Measurements from ENCODE around the gene ELFN1.

ELFN1 gene

DNA sequence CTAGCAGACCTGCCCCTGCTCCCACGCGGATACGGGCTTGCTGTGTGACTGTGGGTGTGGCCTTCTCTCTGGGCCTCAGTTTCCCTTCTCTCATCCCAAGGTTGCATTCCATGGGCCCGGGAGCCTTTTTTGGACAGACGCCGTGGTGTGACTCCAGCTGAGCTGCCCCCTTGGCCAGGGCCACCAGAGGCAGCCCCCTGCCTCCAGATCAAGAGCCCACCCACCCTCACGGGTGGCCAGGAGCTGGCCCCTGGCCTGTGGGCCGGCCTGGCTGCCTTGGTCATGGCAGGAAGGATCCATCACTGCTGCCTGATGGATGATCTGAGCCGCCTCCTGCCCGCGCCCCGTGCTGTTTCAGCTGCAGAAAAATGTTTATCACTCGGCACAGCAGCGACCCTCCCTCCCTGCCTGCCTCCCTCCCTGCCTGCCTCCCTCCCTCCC is 27.8 kb upstream of the ELFN1 start:
- no peak for DNase-seq (ENCODE audit: low spot score)

DNA sequence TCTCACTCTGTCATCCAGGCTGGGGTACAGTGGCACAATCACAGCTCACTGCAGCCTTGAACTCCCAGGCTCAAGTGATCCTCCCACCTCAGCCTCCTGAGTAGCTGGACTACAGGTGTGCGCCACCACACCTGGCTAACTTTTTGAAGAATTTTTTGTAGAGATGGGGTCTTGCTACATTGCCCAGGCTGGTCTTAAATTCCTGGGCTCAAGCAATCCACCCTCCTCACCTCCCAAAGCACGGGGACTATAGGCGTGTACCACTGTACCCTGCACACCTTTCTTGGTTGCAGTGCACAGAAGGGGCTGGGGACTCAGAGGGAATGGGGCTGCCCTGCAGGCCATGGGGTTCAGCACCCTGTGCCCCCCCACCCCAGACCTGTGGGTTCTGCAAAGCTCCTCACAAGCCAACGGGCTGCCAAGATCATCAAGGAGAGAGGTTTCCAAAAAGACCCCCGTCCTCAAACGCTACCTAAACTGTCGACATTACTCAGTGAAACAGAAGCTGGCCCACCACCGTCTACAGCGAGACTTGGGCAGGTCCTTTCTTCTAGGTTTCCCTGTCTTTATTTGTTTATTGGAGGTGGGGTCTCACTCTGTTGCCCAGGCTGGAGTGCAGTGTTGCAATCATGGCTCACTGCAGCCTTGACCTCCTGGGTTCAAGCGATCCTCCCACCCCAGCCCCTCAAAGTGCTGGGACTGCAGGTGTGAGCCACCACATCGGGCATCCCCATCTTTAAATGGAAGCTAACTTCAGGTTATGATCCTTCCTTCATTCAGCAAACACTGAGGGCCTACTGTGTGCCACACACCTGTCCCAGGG is 26.6 kb upstream of the ELFN1 start:
- no peak for DNase-seq (ENCODE audit: low spot score)

DNA sequence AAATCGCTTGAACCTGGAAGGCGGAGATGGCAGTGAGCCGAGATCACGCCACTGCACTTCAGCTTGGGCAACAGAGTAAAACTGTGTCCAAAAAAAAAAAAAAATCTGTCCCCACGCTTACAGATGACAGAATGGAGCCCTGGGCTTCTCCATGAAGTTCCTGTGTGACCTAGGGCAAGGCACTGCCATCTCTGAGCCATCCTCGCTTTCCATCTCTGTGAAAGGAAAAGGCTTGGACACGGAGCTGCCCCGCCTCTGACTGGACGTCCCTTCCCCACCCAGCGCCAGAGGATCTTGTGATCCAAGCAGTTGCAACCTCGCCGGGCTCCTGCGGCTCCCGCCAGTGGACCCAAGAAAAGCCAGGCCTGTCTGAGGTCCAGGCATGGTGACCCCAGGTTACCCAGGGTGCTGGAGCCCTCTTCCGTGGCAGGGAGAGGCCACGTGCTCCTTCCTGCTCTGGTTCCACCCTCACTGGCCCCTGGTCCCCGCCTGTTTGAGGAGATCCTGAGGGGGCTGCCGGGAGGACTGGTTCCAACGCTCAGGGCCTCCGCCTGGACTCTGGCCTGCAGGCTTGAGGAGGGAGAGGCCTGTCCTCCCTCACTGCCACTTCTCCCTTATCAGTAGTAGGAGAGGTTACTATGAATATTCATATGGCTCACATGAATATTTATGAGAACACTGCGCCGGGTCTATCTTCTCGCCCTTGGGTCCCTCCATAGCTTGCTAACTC is 25.6 kb upstream of the ELFN1 start:
- no peak for DNase-seq (ENCODE audit: low spot score)

DNA sequence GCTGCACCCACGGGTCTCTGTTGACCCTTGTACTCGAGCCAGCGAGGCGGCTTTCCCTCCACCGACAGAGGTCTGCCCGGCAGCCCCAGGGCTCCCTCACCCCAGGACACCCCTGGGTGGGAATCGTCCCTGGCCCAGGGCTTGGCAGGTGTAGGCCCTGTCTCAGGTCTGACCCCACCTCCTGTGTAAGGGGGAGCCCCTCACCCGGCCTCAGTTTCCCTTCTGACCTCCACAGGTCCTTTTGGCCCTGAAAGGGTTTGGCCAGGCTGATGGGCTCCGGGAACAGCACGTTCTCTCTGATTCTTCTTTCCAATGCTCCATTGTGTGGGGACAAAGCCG is 25.0 kb upstream of the ELFN1 start:
- no peak for DNase-seq (ENCODE audit: low spot score)

DNA sequence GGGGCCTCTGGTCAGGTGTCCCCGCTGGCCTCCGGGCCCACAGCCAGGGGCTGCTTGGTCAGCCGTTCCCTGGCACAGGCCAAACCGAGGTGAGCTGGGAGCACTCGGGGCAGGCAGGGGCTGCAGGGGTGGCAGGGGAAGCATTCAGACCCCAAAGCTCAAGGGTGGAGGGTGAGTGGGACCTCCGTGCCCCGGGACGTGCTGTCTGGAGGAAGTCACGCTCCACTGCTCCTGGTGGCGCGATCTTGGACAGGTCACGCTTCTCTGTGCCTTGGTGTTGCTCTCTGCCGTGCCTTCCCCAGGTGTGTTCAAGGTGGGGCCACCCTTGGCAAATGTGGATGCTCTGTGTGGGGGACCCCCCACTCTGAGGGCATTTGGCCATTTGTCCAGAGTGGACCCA is 24.6 kb upstream of the ELFN1 start:
- DNase-seq (ENCODE audit: low spot score) = no peak

DNA sequence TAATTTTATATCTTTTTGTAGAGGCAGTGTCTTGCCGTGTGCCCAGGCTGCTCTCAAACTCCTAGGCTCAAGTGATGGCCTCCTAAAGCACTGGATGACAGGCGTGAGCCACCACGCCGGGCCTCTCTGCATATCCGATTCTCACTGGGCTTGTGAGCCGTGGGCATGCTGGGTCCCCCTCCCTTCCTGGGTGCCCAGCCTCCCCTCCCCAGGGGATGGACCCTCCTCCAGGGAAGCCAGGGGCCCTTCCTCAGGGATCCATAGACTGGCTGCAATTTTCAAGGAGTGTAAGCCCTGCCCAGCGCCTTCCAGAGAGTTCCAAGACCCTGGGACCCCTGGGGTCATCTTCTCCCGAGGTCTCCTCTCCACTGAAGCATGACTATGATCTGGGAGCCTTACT is 23.7 kb upstream of the ELFN1 start:
- no peak for DNase-seq (ENCODE audit: low spot score)

DNA sequence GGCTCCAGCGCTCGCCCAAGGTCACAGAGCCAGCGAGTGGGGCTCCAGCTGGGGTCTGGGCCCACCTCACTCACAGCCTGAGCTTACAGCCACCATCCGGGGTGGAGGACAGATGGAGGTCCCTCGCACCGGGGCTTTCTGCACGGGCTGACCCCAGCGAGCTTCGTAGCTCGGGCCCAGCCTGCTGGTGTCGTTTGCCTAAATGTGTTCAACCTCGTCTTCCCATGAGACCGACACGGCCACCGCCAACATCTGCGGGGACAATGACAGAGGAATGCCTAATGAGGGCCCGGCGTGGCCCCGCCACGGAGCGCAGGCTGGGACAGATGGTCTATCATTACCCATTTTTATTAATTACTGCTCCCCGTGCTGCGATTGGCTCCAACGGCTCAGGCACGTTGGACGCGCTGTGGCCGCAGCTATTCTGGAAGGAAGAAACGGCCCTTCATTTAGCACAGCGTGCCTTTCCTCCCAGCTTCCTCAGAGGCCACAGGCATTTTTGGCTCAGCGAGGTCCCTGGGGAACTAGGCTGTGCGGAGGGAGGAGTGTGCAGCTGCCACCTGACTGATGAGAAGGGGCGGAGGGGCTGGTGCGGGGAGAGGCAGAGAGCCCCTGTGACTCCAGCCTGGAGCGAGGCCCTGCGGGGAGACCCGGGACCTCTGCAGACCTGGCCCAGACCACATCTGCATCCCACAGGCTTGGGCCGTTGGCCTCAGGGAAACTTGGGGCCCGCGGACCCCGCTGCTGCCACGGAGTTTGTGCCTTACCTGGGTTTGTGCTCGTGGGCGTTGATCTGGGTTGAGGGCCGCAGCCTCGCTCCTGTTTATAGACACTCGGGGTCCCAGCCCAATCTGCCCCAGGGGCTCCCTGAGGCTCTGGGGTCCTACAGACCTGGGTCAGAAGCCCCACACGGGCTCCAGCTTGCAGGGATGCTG is 22.9 kb upstream of the ELFN1 start:
- DNase-seq (ENCODE audit: low spot score) = peak; percentile 83

DNA sequence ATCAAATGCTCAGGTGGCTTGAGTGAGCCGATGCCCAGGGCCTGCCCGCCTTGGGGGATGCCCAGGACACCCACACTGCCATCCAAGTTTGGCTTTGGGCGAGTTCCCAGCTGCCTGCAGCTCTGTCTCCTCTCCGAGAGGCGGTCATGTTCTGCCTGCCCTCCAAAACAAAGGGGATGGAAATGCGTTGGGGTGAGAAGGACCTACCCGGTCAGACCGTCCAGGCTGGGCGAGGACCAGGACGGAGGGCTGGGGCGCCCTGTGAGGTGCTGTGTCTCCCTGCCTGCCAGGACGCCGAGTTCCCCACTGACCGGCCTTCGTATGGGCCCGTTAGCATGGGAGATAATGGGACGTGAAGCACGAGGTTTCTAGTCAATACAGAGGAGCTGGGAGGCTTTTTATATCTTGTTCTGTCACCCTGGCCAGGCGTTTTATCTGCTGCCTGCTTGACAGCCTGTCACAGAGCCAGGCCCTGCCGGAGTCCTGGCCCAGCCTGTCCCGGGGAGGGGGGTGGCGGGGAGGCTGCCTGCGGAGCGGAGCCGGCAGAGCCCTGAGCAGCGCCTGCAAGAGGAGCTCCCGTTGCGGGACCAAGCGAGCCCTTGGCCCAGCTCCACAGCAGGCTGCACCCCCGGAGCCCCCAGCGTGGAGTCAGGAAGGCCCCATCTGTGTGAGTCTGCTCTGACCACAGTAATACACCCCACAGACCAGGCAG is 22.0 kb upstream of the ELFN1 start:
- no peak for DNase-seq (ENCODE audit: low spot score)

DNA sequence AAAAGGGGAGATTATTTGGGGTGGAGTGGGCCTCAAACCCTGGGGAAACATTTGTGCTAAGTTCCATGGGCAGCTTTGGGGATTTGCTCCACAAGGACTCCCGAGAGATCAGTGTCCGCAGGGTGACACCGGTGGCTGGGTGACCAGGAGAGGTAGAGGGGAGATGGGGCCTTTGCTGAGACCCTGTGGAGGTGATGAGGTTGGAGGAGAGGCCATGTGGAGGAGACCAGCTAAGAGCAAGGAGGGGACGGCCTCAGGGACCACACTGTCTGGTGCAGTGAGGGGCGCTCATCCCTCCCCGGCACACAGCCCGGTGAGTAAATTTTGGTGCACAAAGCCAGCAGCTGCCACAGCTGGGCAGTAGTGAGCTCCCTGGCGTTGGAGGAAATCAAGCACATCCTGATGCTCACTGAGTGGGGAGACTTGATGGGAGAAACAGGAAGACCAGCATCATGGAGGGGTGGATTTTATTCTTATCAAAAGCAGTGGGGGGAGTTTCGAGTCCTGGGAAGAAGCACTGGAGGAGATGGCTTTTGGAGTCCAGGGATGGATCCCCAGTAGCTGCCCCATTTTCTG is 20.2 kb upstream of the ELFN1 start:
- DNase-seq (ENCODE audit: low spot score) = no peak

DNA sequence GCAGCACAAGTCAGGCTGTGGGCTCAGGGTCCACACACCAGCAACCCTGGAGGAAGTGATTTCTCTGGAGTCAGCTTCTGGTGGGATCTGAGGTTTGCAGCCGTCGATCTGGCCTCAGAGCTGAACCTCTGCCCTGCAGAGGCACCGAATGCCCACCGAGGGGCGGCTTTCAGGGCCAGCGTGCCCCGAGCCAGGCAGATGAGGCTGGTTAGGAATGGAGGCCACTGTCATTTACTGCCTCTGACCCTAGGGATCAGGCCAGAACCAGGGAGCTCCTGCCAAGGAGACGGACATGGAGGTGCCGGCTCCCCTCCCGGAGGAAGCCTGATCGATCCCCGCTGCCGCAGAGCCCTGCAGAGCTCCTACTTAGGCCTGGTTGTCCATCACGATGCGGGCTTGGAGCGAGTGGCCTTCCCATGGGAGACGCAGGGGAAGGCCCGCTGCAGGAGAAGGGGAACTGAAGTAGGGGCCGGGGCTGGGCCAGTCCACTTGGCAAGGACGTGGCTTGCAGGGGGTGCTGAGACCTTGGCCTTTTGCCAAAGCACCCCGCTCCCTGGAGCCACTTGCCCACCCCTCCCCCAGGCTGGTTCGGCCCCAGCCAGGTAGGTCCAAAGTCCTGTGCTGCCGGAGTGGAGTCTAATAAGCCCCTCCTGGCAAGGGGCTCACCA is 19.6 kb upstream of the ELFN1 start:
- DNase-seq (ENCODE audit: low spot score) = no peak

DNA sequence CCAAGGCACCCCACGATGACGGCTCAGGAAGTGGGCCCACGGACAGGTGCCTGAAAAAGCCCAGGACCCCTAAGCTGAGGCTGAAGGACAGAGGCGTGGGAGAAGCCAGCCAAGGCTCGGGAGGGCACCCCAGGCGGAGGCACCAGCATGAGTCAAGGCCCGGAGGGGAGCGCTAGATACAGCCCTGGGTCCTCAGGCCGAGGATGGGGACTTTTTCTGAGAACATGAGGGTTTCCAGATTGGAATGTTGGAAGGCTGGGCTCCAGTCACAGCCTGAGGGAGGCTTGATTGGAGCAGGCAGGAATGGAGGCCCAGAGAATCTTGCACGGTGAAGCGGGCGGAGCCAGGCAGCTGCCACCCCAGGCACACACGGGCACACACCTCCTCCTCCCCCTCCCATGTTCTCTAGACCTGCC is 19.0 kb upstream of the ELFN1 start:
- no peak for DNase-seq (ENCODE audit: low spot score)

DNA sequence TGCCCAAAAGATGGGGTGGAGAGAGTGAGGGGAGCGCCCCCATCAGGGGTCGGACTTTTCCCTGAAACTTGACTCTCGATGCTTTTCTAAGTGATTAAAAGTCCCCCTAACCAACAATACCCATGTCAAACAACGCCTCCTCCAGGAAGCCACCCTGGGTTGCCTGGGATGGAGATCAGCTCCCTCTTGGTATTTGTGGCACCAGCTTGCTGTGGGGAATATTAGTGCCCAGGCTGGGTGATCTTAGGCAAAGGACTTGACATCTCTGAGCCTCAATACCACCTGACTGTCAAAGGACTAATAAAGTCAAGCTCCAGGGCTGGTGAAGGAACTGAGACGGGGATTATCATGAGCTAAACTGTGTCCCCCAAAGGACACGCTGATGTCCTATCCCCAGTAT is 18.2 kb upstream of the ELFN1 start:
- DNase-seq (ENCODE audit: low spot score) = no peak

DNA sequence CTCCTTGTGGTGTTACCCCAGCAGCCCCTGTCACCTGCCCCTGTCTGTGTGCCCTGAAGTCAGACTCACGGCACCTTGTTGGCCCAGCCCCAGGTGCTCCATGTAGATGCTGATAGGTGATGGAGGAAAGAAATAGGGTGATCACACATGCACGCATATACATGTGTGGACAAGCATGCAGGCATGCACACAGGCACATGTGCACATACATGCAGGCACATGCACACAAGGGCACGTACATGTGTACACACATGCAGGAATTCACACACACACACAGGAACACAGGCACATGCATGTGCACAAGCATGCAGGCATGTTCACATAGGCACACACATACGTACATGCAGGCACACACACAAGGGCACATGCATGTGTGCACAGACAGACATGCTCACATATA is 16.6 kb upstream of the ELFN1 start:
- no peak for DNase-seq (ENCODE audit: low spot score)

DNA sequence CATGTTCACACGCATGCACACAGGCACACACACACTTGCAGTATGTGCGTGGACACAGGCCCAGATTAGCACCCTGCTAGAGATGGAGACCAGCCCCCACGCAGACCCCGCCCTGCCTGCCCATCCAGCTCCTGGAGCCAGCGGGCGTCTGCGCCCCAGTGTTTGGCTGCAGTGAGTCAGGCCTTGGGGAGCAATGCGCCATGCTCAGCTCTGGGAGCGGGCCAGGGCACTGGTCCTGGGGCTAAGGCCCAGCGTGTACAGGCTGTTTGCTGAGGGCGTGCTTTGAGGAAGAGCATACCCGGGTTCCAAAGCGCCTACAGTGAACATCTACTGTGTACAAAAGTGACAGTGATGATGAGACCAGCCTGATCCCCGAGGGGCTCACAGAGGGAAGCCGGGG is 16.0 kb upstream of the ELFN1 start:
- no peak for DNase-seq (ENCODE audit: low spot score)

DNA sequence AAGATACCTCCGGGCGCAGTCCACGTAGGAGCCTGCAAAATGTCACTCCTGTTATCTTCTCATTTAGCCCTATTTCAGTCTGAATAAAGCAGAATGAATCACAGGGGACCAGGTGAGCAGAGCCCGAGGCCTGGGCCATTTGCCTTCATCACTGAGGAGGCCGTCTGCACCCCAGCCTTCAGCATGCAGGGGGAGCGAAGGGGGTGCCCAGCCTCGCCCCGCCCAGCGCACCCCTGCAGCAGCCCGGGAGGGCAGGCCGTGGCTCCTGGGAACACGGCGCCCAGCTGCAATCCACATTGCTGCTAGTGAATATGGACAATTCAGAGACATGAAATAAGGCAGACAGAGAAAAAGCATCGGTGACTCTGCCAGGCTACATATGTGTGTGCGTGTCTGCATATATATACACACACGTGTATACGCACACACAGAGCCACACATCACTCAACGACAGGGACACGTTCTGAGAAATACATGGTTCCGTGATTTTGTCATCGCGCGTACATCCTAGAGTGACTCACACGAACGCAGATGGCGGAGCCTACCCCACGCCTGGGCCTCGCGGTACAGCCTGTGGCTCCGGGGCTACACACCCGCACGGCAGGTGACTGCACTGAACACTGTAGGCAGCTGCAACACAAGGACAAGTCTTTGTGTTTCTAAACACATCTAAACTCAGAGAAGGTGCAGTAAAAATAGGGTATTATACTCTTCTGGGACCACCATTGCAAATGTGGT is 15.2 kb upstream of the ELFN1 start:
- DNase-seq (ENCODE audit: low spot score) = no peak

DNA sequence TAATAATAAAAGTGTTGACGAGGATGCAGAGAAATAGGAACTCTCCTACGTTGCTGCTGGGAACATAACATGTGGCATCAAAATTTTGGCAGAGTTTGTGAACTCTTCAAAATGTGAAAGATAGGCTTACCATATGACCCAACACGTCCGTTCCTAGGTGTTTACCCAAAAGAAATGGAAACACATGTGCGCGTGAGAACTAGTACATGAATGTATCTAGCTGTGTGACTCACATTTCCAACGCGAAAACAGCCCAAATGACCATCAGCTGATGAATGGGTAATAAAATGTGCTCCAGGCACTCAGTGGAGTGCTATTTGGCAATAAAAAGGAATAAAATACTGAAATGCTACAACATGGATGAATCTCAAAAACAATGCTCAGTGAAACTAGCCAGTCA is 10.4 kb upstream of the ELFN1 start:
- no peak for DNase-seq (ENCODE audit: low spot score)

DNA sequence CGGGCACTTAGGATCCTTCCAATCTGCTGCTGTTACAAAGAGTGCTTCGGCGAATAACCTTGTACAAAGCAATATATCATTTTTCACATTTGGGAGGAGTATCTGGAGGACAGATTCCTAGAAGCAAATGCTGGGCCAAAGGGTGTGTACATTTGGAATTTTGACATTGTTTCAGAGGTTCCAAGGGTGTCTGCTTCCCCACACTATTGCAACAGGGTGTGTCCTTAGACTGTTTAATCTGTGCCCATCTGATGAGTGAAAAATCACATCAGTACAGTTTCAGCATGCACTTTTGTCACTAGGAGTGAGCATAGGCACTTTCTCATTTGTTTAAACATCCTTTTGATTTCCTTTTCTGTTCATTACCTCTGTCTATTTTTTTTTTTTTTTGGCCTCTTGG is 8.6 kb upstream of the ELFN1 start:
- DNase-seq (ENCODE audit: low spot score) = no peak

DNA sequence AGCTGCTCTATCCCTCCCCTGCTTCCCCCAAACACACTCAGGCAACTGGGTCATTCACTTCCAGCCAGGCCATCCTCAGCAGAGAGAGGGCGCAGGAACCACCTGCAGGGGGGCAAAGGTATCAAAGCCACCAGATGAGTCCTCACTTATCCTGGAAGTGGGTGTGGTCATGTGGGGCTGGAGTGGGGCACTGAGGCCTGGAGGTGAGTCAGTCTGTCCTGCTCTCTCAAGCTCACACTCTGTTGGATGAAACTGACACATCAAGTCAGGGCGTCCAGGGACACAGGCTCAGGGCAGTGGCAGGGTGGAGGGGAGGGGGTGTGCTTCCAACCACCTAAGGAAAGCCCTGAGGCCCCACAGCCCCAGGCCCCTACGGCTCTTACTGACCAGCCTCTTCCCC is 8.0 kb upstream of the ELFN1 start:
- DNase-seq (ENCODE audit: low spot score) = no peak

DNA sequence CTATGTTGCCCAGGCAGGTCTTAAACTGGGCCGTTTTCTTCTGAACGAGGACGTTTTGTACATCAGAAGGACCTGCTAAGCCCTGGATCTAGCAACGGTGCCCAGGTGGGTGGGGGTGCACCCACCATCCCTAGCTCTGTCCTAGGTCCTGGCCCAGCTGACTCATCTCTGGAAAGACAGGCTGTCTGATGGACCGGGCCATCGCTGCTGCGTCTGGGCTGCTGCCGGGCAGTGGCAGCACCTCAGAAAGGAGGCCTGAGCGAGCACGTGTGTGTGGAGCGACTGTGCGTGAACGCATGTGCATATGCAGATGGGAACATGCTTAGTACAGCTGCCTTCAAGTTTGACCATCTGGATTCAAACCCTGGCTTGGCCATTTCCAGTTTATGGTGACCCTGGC is 7.3 kb upstream of the ELFN1 start:
- DNase-seq (ENCODE audit: low spot score) = no peak

DNA sequence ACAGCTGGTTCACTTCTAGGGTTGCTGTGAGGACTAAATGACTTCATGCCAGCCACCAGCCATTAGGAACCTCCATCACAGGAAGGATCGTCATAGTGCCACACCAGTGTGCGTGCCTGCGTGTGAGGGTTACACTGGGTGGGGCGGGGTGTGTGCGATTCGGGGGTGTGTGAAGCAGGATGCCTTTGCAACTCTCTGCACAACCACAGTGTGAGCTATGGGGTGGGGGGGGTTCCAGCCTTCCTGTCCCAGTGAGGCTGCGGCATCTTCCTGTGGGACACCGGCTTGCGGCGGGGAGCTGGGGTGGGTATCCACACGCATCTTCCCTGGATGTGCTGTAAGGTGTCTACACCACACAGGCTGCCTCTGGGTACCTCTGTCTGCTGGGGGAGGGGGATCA is 6.9 kb upstream of the ELFN1 start:
- DNase-seq (ENCODE audit: low spot score) = no peak
